ENCODE results near the gene PCGF1. TPM values are rescaled to one million over a fixed set of nuclear protein-coding genes. Genes with fewer than 3 reads are reported as not detected.

Gene PCGF1
- total and polyA plus RNA-seq, 2 of the 8 experiments (the other 6 are each of a cell fraction or from before 2014, with no cell fraction given), result 10.0 to 23.7 TPM

DNA sequence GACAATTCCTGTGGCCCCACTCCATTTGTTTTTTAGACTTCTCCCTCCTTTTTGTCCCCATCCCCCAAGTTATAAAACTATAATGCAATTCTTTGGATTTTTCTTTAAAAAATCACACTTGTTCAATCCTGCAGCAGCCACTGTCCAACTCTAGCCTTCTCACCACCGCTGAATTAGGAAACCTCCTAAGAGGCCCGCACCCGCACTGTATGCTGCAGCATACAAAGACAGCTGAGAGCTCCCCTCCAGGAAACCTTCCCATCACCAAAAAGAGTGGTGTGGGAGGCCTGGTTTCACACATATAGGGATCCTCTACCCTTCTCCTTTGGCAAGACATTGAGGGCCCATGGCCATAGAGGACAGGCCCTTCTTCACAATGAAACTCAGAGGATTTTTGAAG, 2.9 kb downstream of the PCGF1 start:
- peaks cover 51 to 80% (median 76%) of the 10 kb centered on the region in 4 experiments for H3K27me3 ChIP-seq (replicated peaks in 1 of 4; ENCODE audit: control insufficient read depth in 3 of 4, extremely low read depth in 1 of 4, insufficient read depth in 3 of 4, low read length in 3 of 4)
- H4K91ac ChIP-seq (replicated peaks; ENCODE audit: insufficient read length, low read length), result no peak overlapping the region
- H3K27ac ChIP-seq (ENCODE audit: low read depth, low read length), result no peak overlapping the region
- peak overlapping the region in 1 of 4 experiments; percentile 65; a peak in 1 of 8 replicates for H3K4me3 ChIP-seq (ENCODE audit: extremely low read depth in 1 of 4, insufficient read depth in 2 of 4, low read depth in 3 of 4, low read length in 4 of 4)
- no peak overlapping the region for H4K8ac ChIP-seq (ENCODE audit: extremely low read depth, insufficient read depth, low read length)
- H3K23ac ChIP-seq (ENCODE audit: insufficient read length), result no peak overlapping the region
- no peaks in the 10 kb centered on the region for H3K79me1 ChIP-seq (ENCODE audit: low read depth, low read length)
- peaks cover 26% of the 10 kb centered on the region for H3K23me2 ChIP-seq (ENCODE audit: low read depth, low read length)
- H4K20me1 ChIP-seq (replicated peaks in 1 of 2; ENCODE audit: control insufficient read depth in 1 of 2, insufficient read depth in 2 of 2, low read length in 2 of 2), result peaks cover 0 to 12% of the 10 kb centered on the region in 2 experiments
- no peak overlapping the region for H3K18ac ChIP-seq (ENCODE audit: extremely low read depth, low read length)
- H2AK5ac ChIP-seq (ENCODE audit: low read depth, low read length), result no peak overlapping the region
- H2BK20ac ChIP-seq (ENCODE audit: low read length), result no peak overlapping the region
- H3K4me2 ChIP-seq (ENCODE audit: insufficient read depth in 1 of 2, low read depth in 2 of 2, low read length in 2 of 2), result peak overlapping the region in 1 of 2 experiments; percentile 78; a peak in 1 of 4 replicates
- no peak overlapping the region for H3K14ac ChIP-seq (ENCODE audit: insufficient read length)
- TF ChIP-seq SRF (IDR thresholded peaks at IDR 0.05; ENCODE audit: low read depth, low read length) (no peak), TAF7 (optimal IDR thresholded peaks at IDR 0.05; ENCODE audit: borderline replicate concordance, low read depth, low read length) (peak; percentile 28)
- no peak overlapping the region for H2BK15ac ChIP-seq (ENCODE audit: low read length)
- 79% methylated on average over 3 of the region's 3 CpGs; no CpG with 5 or more reads in 1 of the 2 experiments for WGBS, 2 experiments (ENCODE audit: extremely low coverage in 1 of 2, insufficient coverage in 1 of 2, insufficient read length in 1 of 2, insufficient replicate concordance in 2 of 2, low coverage in 1 of 2, low lambda C conversion rate in 2 of 2, missing lambda C conversion rate in 1 of 2)
- POLR2A ChIA-PET (ENCODE audit: partially characterized antibody), result interaction anchor here (1.1 to 9.4 kb wide), 14 partner anchors 9 to 83 kb away, joined by 3 to 73 read pairs (median 6); partner anchors contain the start of genes AUP1, CCDC142, DQX1 and HTRA2
- H2BK120ac ChIP-seq (replicated peaks; ENCODE audit: low read depth, low read length), result no peak overlapping the region
- no peak for DNase-seq (ENCODE audit: low read depth in 1 of 2, low spot score in 2 of 2)
- H3K36me3 ChIP-seq (ENCODE audit: control insufficient read depth in 2 of 4, insufficient read depth in 4 of 4, low read length in 3 of 4), result peaks cover 0 to 9% (median 4%) of the 10 kb centered on the region in 4 experiments; a peak in 6 of 8 replicates
- no peaks in the 10 kb centered on the region for H3K9me3 ChIP-seq (ENCODE audit: insufficient read depth in 2 of 2, low read depth in 1 of 2, low read length in 1 of 2)
- H3K4me1 ChIP-seq (replicated peaks in 1 of 4; ENCODE audit: control insufficient read depth in 3 of 4, insufficient read depth in 4 of 4, low read length in 3 of 4), result peaks cover 10 to 47% (median 35%) of the 10 kb centered on the region in 4 experiments
- no peak overlapping the region for H3K9ac ChIP-seq (replicated peaks in 1 of 4; ENCODE audit: extremely low read depth in 1 of 4, low read depth in 3 of 4, low read length in 3 of 4)
- H2AFZ ChIP-seq (ENCODE audit: low read length), result no peak overlapping the region
- no peak for FAIRE-seq
- no peak overlapping the region for H2BK5ac ChIP-seq (ENCODE audit: low read depth, low read length)
- H3K4ac ChIP-seq (replicated peaks; ENCODE audit: insufficient read length, low read depth, low read length), result no peak overlapping the region
- no peak overlapping the region for H3K56ac ChIP-seq (replicated peaks; ENCODE audit: insufficient read length, low read depth, low read length)
- H3K79me2 ChIP-seq (ENCODE audit: control insufficient read depth in 1 of 2, insufficient read depth in 2 of 2, low read length in 2 of 2), result peaks cover 0 to 3% of the 10 kb centered on the region in 2 experiments; a peak in 1 of 4 replicates
- H2BK12ac ChIP-seq (ENCODE audit: low read depth, low read length), result no peak overlapping the region
- no peak overlapping the region for H4K5ac ChIP-seq (ENCODE audit: insufficient read length, low read depth, low read length)
- CTCF ChIA-PET (ENCODE audit: partially characterized antibody), result interaction anchor here (0.8 to 3.5 kb wide), 12 partner anchors 9 to 112 kb away, joined by 3 to 20 read pairs (median 4); partner anchors contain the start of genes CCDC142, DQX1, TLX2 and TTC31
